K562 (cell line): ENCODE results near the gene MAD1L1. TPM values are rescaled to one million over a fixed set of nuclear protein-coding genes. Genes with fewer than 3 reads are reported as not detected.

Experiments used
- ETV5 ChIP-seq: sonication (generic); formaldehyde crosslinking; IDR thresholded peaks from 2 replicates; pipeline ENCODE4 v1.4.0; 2020; ENCODE audit warnings: low read depth, mild to moderate bottlenecking, missing genetic modification reagents
- GABPA ChIP-seq: fragments of 200-800 bp; sonication (Bioruptor generic); conservative IDR thresholded peaks from 2 replicates; pipeline ENCODE4 v1.6.1; 2016; ENCODE audit warnings: low read depth, missing genetic modification characterization, missing compliant biosample characterization
- REST ChIP-seq, 2 experiments: fragments of 450-650 bp; formaldehyde crosslinking in 1 of 2; IDR thresholded peaks; 2 replicates each; pipeline versions ENCODE4 v1.4.0 to v1.6.1; 2014 to 2020; ENCODE audit warnings: mild to moderate bottlenecking in 2 of 2, borderline replicate concordance in 1 of 2, low read depth in 1 of 2
- USF2 ChIP-seq: sonication (generic); formaldehyde crosslinking; IDR thresholded peaks from 2 replicates; pipeline ENCODE4 v1.5.0; 2020; ENCODE audit warnings: missing genetic modification reagents
- ZNF277 ChIP-seq: fragments of 250-450 bp; sonication (Bioruptor Pico); IDR thresholded peaks from 2 replicates; pipeline ENCODE4 v1.8.0; 2022; ENCODE audit warnings: inconsistent platforms, mild to moderate bottlenecking, moderate library complexity, borderline replicate concordance
- ZNF318 ChIP-seq, 2 experiments: fragments of 450-650 bp; IDR thresholded peaks; 2 replicates each; pipeline ENCODE4 v1.6.1; 2016; ENCODE audit warnings: mild to moderate bottlenecking in 2 of 2, borderline replicate concordance in 1 of 2, low read depth in 1 of 2, moderate library complexity in 1 of 2
- polyA plus RNA-seq, 8 experiments: library from polyadenylated mRNA; depleted of rRNA in 4 of 8; stranded (reverse) in 5 of 8; unstranded in 3 of 8; fragments of >200 nt; fragmentation: Nextera tagmentation in 2 of 8; fragmentation: Illumina TruSeq in 1 of 8; extraction: Ambion mirVana in 2 of 8; extraction: Trizol in 1 of 8; gene quantifications; 2 replicates each; pipeline versions ENCODE4 v1.2.1 to v1.2.3, GENCODE V29; 2011 to 2014; ENCODE audit warnings: inconsistent platforms in 1 of 8, missing spikeins in 1 of 8
- total RNA-seq, 7 experiments: library from RNA; depleted of rRNA in 6 of 7; stranded (reverse); fragments of >200 nt in 6 of 7; fragmentation: Illumina TruSeq in 2 of 7; extraction: Trizol in 2 of 7; gene quantifications; 2 replicates each; pipeline versions ENCODE4 v1.2.1 to v1.2.3, GENCODE V29; 2011 to 2021; ENCODE audit warnings: low replicate concordance in 1 of 7

MAD1L1 gene
- total and polyA plus RNA-seq, 9 of the 15 experiments (the other 6 are each of a cell fraction or from before 2014, with no cell fraction given) = 1.7 to 89.7 (median 18.0) TPM

GRCh38 chr7:1951159-1951536, 281.6 kb downstream of the MAD1L1 start (continued):
- TF ChIP-seq REST (IDR thresholded peaks at IDR 0.05; ENCODE audit: borderline replicate concordance) = no peak
- no peak for TF ChIP-seq REST (CRISPR knock-in tag; IDR thresholded peaks at IDR 0.05; ENCODE audit: low read depth)
- peak; percentile 52 for TF ChIP-seq GABPA (tag)
- TF ChIP-seq ETV5 (CRISPR knock-in tag) = 0 out of 2 replicates have a peak, but pooled peaks have one; percentile 52
- TF ChIP-seq USF2 (CRISPR knock-in tag) = peak; percentile 66
- TF ChIP-seq ZNF277 (CRISPR knock-in tag) = no peak
- TF ChIP-seq ZNF318 (IDR thresholded peaks at IDR 0.05; ENCODE audit: borderline replicate concordance in 1 of 2, low read depth in 1 of 2) = no peak
